ENCODE results near the gene SPACA7.

- no peak for TF ChIP-seq EZH2phosphoT487 (conservative IDR thresholded peaks at IDR 0.05; ENCODE audit: low read length)
- TF ChIP-seq CTCF (IDR thresholded peaks at IDR 0.05; ENCODE audit: insufficient read depth, low read length, poor library complexity, severe bottlenecking) = no peak
Measured at GRCh38 chr13:112449545-112449930, 73.4 kb downstream of the SPACA7 start.

Data from SU-DHL-6 (cell line).